B cell (primary cell): ENCODE data around the gene NEGR1.

Experiments used
- CTCF ChIP-seq: fragments of 200-600 bp; IDR thresholded peaks from one replicate; pipeline ENCODE4 v1.8.0; 2022; ENCODE audit warnings: antibody characterized with exemption, mild to moderate bottlenecking
- EZH2 ChIP-seq: IDR thresholded peaks from 2 replicates; pipeline ENCODE4 v1.6.1; 2012; ENCODE audit warnings: borderline replicate concordance, low read depth, mild to moderate bottlenecking, moderate library complexity, low read length; ENCODE audit not compliant: insufficient read depth, poor library complexity, severe bottlenecking

GRCh38 chr1:71618766-71619530 is 663.4 kb downstream of the NEGR1 start:
- TF ChIP-seq EZH2 = no peak
- TF ChIP-seq CTCF = no peak
